GM12874 (cell line): ENCODE measurements around the gene RAB8A.

Experiments
- CTCF ChIP-seq: IDR thresholded peaks from 2 replicates; pipeline ENCODE4 v1.5.1; 2011; ENCODE audit warnings: low read depth, mild to moderate bottlenecking, control low read depth, low read length, moderate library complexity; ENCODE audit not compliant: insufficient read depth

Gene RAB8A

DNA sequence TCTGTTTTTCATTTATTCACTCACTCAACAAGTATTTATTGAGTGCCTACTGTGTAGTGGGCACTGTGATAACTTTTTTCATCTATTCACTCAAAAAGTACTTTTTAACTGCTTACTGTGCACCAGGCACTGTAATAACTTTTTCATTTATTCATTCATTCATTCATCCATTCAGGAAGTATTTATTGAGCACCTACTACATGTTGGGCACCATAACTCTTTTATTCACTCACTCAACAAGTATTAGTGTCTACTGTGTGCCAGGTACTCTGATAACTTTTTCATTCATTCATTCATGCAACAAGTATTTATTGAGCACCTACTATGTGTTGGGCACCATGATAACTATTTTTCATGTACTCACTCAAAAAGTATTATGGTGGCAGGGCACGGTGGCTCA, 54.7 kb downstream of the RAB8A start:
- no peak for TF ChIP-seq CTCF

DNA sequence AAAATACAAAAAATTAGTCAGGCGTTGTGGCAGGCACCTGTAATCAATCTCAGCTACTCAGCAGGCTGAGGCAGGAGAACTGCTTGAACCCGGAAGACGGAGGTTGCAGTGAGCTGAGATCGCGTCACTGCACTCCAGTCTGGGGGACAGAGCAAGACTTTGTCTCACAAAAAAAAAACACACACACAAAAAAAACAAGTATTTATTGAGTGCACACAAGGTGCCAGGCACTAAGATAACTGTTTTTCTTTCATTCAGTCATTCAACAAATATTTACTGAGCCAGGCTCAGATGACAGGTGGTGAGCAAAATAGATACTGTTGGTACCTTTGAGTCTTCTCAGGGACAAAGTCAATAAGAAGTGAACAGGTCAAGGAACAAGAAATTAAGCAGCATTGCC, 55.4 kb downstream of the RAB8A start:
- no peak for TF ChIP-seq CTCF

GRCh38 chr19:16168465-16169081, 56.9 kb downstream of the RAB8A start:
- no peak for TF ChIP-seq CTCF

DNA sequence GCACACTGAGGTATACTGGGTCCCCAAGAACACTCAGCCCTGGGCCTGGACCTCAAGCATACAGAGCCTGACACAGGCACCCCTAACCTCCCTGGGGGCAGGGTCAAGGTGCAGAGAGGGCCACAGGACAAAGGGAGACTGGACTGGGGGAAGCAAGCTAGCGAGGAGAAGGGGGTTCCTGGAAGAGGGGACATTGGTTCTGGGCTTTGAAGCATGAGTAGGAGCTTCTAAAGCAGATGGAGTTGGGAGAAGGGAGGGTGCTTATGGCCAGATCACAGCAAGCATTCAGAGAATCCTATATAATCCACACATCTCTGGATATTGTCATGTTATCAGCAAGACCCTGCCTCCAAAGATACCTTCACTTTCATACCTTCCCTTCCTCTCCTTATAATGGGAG, 58.4 kb downstream of the RAB8A start:
- no peak for TF ChIP-seq CTCF

DNA sequence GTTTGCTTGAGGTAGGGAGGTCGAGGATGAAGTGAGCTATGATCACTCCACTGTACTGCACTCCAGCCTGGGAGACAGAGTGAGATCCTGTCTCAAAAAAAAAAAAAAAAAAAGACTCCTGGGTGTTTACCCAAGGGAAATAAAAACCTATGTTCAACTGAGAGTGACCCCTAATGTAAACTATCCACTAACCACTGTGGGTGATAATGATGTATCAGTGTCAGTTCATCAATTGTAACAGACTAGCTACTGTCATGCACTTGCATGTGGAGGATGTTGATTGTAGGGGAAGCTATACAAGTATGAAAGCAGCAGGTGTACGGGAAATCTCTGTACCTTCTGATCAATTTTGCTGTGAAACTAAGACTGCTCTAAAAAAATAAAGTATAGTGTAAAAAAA, 64.3 kb downstream of the RAB8A start:
- TF ChIP-seq CTCF = no peak

- TF ChIP-seq CTCF = no peak
Observed at GRCh38 chr19:16180611-16181010, 68.9 kb downstream of the RAB8A start.
